Measurements from ENCODE around the gene CDRT15.

Gene CDRT15

DNA sequence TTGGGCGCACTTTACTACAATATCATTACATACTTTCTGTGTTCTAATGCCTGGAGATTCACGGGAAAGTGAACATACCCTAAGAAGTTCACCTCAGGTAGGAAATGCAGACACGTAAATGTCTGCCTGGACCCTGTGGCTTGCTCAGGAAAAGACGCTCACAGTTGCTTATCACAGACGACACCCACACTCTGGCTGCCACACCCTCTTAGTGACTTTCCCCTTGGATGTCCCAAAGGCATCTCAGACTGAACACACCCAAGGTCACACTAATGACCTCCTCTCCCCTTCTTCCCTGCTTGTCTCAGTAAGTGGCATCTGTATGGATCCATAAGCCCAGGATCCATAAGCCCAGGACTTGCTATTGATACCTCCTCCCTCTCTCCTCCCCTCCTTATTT is 32.6 kb downstream of the CDRT15 start (continued):
- TF ChIP-seq PATZ1 (CRISPR knock-in tag; IDR thresholded peaks at IDR 0.05; ENCODE audit: borderline replicate concordance) (no peak), ZC3H10 (CRISPR knock-in tag; IDR thresholded peaks at IDR 0.05) (no peak), BACH2 (CRISPR knock-in tag; IDR thresholded peaks at IDR 0.05; ENCODE audit: borderline replicate concordance) (no peak), SNAI2 (CRISPR knock-in tag; IDR thresholded peaks at IDR 0.05) (no peak)

DNA sequence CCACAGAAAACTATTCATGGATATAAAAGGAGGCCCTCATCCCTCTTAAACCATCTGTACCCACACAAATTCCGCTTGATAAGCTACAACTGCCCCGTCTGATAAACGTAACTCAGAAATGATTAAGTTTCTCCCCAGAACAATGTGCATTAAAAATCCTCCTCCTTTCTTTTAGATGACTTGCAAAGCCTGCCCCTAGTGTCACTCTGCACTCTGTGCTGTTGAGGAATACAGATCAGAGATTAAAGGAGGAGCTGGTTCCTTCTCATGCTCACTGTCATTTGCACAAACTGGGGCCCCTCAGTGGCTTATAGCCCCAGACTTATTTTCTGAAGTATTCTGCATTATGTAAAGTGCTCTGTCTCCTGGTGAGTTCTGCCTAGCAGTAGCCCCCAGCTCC is 33.3 kb downstream of the CDRT15 start:
- ATAC-seq = peak; percentile 44; the same call in 1 of the 3 replicates

GRCh38 chr17:14202388-14203166 is 34.1 kb downstream of the CDRT15 start:
- TF ChIP-seq BACH2 (CRISPR knock-in tag; IDR thresholded peaks at IDR 0.05; ENCODE audit: borderline replicate concordance) = no peak
- TF ChIP-seq ZC3H10 (CRISPR knock-in tag; IDR thresholded peaks at IDR 0.05) = no peak
- TF ChIP-seq ARNTL (CRISPR knock-in tag; IDR thresholded peaks at IDR 0.05; ENCODE audit: borderline replicate concordance, low read depth) = no peak
- no peak for TF ChIP-seq ISL1 (CRISPR knock-in tag; IDR thresholded peaks at IDR 0.05)
- TF ChIP-seq ZNF565 (CRISPR knock-in tag; conservative IDR thresholded peaks at IDR 0.05; ENCODE audit: low read depth) = no peak
- no peak for TF ChIP-seq OSR1 (CRISPR knock-in tag; IDR thresholded peaks at IDR 0.05)
- TF ChIP-seq GLIS3 (CRISPR knock-in tag; IDR thresholded peaks at IDR 0.05) = no peak
- no peak for TF ChIP-seq ZNF70 (CRISPR knock-in tag; IDR thresholded peaks at IDR 0.05)
- TF ChIP-seq TCF4 (CRISPR knock-in tag; IDR thresholded peaks at IDR 0.05; ENCODE audit: borderline replicate concordance) = no peak
- TF ChIP-seq ZFP3 (CRISPR knock-in tag; IDR thresholded peaks at IDR 0.05) = no peak
- TF ChIP-seq ESRRG (CRISPR knock-in tag; IDR thresholded peaks at IDR 0.05) = no peak
- TF ChIP-seq, protein P1, sequence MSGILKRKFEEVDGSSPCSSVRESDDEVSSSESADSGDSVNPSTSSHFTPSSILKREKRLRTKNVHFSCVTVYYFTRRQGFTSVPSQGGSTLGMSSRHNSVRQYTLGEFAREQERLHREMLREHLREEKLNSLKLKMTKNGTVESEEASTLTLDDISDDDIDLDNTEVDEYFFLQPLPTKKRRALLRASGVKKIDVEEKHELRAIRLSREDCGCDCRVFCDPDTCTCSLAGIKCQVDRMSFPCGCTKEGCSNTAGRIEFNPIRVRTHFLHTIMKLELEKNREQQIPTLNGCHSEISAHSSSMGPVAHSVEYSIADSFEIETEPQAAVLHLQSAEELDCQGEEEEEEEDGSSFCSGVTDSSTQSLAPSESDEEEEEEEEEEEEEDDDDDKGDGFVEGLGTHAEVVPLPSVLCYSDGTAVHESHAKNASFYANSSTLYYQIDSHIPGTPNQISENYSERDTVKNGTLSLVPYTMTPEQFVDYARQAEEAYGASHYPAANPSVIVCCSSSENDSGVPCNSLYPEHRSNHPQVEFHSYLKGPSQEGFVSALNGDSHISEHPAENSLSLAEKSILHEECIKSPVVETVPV (CRISPR knock-in tag; IDR thresholded peaks at IDR 0.05) = no peak
- TF ChIP-seq RARB (CRISPR knock-in tag; IDR thresholded peaks at IDR 0.05) = no peak
- no peak for TF ChIP-seq POU6F1 (CRISPR knock-in tag; IDR thresholded peaks at IDR 0.05; ENCODE audit: borderline replicate concordance, low read depth)
- no peak for TF ChIP-seq SNAI2 (CRISPR knock-in tag; IDR thresholded peaks at IDR 0.05)
- TF ChIP-seq ZFP30 (CRISPR knock-in tag; IDR thresholded peaks at IDR 0.05) = no peak
- no peak for TF ChIP-seq CREB5 (CRISPR knock-in tag; IDR thresholded peaks at IDR 0.05; ENCODE audit: low read depth)
- TF ChIP-seq TOX (CRISPR knock-in tag; IDR thresholded peaks at IDR 0.05; ENCODE audit: borderline replicate concordance) = no peak
- no peak for TF ChIP-seq PATZ1 (CRISPR knock-in tag; IDR thresholded peaks at IDR 0.05; ENCODE audit: borderline replicate concordance)
- no peak for ATAC-seq

More for the DNA sequence above, 33.3 kb downstream of the CDRT15 start:
- no peak for TF ChIP-seq ZNF8 (CRISPR knock-in tag; IDR thresholded peaks at IDR 0.05)
- no peak for TF ChIP-seq ESRRG (CRISPR knock-in tag; IDR thresholded peaks at IDR 0.05)
- no peak for TF ChIP-seq ZNF70 (CRISPR knock-in tag; IDR thresholded peaks at IDR 0.05)
- TF ChIP-seq ISL1 (CRISPR knock-in tag; IDR thresholded peaks at IDR 0.05) = no peak
- no peak for TF ChIP-seq ZC3H10 (CRISPR knock-in tag; IDR thresholded peaks at IDR 0.05)
- TF ChIP-seq CREB5 (CRISPR knock-in tag; IDR thresholded peaks at IDR 0.05; ENCODE audit: low read depth) = no peak
- TF ChIP-seq TCF4 (CRISPR knock-in tag; IDR thresholded peaks at IDR 0.05; ENCODE audit: borderline replicate concordance) = no peak
- TF ChIP-seq POU6F1 (CRISPR knock-in tag; IDR thresholded peaks at IDR 0.05; ENCODE audit: borderline replicate concordance, low read depth) = no peak
- TF ChIP-seq PPARA (CRISPR knock-in tag; IDR thresholded peaks at IDR 0.05; ENCODE audit: borderline replicate concordance) = no peak
